ENCODE results near the gene SLC40A1.

Gene SLC40A1

GRCh38 chr2:189514104-189514503, 66.5 kb downstream of the SLC40A1 start:
- FAIRE-seq: no peak
- TF ChIP-seq POLR2A (IDR thresholded peaks at IDR 0.05; ENCODE audit: low read depth, low read length): no peak
- TF ChIP-seq PAX5 (IDR thresholded peaks at IDR 0.05; ENCODE audit: insufficient read depth, low read length, severe bottlenecking): no peak
- no peak for TF ChIP-seq SPI1 (IDR thresholded peaks at IDR 0.05; ENCODE audit: low read depth, low read length)
- no peak for TF ChIP-seq POU2F2 (IDR thresholded peaks at IDR 0.05; ENCODE audit: low read depth, low read length)
- TF ChIP-seq TAF1 (IDR thresholded peaks at IDR 0.05; ENCODE audit: low read depth, low read length): no peak
- TF ChIP-seq POLR2AphosphoS5 (IDR thresholded peaks at IDR 0.05; ENCODE audit: low read depth, low read length): no peak
- DNase-seq (ENCODE audit: insufficient read length, low spot score): no peak

DNA sequence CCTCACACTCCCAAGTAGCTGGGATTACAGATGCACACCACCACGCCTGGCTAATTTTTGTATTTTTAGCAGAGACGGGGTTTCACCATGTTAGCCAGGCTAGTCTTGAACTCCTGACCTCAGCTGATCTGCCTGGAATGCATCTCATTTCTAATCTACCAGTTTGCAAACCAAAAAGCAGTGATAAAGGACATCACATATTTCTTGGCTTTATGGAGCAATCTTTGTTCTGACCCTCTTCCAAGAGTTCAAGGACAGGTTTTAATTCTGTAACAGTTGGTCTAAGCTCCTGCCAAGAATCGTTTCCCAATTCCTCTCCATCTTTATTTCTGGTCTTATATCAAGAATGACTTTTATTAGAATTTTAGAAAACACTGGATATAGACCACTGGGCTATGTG, 67.7 kb downstream of the SLC40A1 start:
- FAIRE-seq (no peak), DNase-seq (ENCODE audit: insufficient read length, low spot score) (no peak)
- TF ChIP-seq POLR2A (IDR thresholded peaks at IDR 0.05; ENCODE audit: low read depth, low read length): no peak
- TF ChIP-seq SPI1 (IDR thresholded peaks at IDR 0.05; ENCODE audit: low read depth, low read length): no peak

DNA sequence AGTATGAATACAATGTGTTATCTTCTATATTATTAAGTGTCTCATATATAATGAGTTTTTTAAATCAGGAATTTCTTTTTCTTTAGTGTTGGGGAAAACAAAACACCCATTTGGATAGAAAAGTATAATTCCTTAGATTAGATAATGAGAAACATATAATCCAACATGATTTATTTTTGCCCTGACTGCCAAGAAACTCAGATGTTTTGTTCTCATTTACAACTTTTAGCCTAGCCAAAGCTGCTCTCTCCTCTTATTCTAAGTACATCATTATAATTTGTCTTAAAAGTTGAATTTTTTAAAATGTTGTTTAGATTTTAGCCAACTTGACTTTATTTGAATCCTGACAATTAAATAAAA, 68.6 kb downstream of the SLC40A1 start:
- TF ChIP-seq POU2F2 (IDR thresholded peaks at IDR 0.05; ENCODE audit: low read depth, low read length) (no peak), SPI1 (IDR thresholded peaks at IDR 0.05; ENCODE audit: low read depth, low read length) (no peak), POLR2AphosphoS5 (IDR thresholded peaks at IDR 0.05; ENCODE audit: low read depth, low read length) (no peak)
- FAIRE-seq (no peak), DNase-seq (ENCODE audit: insufficient read length, low spot score) (no peak)

- FAIRE-seq: no peak
- DNase-seq (ENCODE audit: insufficient read length, low spot score): no peak
- TF ChIP-seq POLR2AphosphoS5 (IDR thresholded peaks at IDR 0.05; ENCODE audit: low read depth, low read length): no peak
- TF ChIP-seq SPI1 (IDR thresholded peaks at IDR 0.05; ENCODE audit: low read depth, low read length): no peak
- no peak for TF ChIP-seq TAF1 (IDR thresholded peaks at IDR 0.05; ENCODE audit: low read depth, low read length)
- no peak for TF ChIP-seq POU2F2 (IDR thresholded peaks at IDR 0.05; ENCODE audit: low read depth, low read length)
- no peak for TF ChIP-seq PAX5 (IDR thresholded peaks at IDR 0.05; ENCODE audit: insufficient read depth, low read length, severe bottlenecking)
- TF ChIP-seq POLR2A (IDR thresholded peaks at IDR 0.05; ENCODE audit: low read depth, low read length): no peak
Measured at GRCh38 chr2:189511210-189511959, 69.2 kb downstream of the SLC40A1 start.

Data from GM12891 (cell line).